A673 (cell line): ENCODE data around the gene P4HA1.

Source experiments
- EZH2 ChIP-seq: fragments of 200-600 bp; sonication (generic); IDR thresholded peaks from 2 replicates; pipeline ENCODE4 v1.6.1; 2017; ENCODE audit warnings: borderline replicate concordance, low read depth, mild to moderate bottlenecking, mixed read lengths, antibody characterized with exemption, low read length; ENCODE audit not compliant: poor library complexity, severe bottlenecking
- TF ChIP-seq, protein P1 (sequence below): fragments of 300-800, 200-600 bp; sonication (generic); conservative IDR thresholded peaks from 2 replicates; pipeline ENCODE4 v1.5.1; 2017; ENCODE audit warnings: low read depth, mild to moderate bottlenecking, antibody characterized with exemption, low read length, moderate library complexity, mixed read lengths

DNA sequence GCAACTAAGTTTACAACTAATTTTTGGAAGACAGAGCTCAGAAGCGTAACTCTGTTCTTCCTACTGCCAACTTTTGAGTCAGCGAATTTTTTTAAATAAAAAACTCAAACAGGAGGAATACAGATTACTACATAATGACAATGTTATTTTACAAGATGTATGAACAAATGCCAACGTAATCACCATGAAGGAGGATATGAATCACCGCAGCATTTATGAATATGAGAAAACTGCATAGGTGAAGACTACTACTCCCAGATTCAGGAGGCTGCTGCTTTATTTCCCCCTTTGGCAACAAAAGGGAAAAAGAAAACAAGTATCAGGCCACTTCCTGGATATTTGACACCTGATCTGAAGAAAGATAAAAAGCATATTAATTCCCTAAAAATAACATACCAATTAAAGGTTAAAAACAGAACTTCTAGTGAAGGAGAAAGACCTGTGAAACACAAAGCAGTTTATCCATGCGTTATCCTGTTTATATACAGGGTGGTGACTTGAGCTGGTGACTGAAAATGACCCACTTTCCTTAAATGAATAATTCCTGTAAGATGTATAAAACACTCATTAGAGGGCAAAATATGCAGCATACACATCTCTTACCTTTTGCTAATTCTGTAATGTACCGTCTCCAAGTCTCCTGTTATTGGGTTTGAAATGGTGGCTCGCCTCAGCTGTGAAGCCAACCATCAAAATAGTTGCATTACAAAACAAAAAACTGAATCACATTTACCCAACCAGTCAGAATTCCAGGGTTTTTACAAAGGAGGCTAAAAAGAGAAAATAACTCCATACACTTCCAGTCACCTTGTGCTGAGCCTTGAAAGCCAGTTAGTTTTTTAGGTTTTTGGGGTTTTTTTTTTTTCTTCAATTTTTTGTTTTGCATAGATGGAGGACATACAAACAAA, 52.0 kb downstream of the P4HA1 start:
- TF ChIP-seq, protein P1, sequence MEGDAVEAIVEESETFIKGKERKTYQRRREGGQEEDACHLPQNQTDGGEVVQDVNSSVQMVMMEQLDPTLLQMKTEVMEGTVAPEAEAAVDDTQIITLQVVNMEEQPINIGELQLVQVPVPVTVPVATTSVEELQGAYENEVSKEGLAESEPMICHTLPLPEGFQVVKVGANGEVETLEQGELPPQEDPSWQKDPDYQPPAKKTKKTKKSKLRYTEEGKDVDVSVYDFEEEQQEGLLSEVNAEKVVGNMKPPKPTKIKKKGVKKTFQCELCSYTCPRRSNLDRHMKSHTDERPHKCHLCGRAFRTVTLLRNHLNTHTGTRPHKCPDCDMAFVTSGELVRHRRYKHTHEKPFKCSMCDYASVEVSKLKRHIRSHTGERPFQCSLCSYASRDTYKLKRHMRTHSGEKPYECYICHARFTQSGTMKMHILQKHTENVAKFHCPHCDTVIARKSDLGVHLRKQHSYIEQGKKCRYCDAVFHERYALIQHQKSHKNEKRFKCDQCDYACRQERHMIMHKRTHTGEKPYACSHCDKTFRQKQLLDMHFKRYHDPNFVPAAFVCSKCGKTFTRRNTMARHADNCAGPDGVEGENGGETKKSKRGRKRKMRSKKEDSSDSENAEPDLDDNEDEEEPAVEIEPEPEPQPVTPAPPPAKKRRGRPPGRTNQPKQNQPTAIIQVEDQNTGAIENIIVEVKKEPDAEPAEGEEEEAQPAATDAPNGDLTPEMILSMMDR, result no peak
- no peak for TF ChIP-seq EZH2
